Measurements from ENCODE around the gene PSMC1.

The PSMC1 gene

DNA sequence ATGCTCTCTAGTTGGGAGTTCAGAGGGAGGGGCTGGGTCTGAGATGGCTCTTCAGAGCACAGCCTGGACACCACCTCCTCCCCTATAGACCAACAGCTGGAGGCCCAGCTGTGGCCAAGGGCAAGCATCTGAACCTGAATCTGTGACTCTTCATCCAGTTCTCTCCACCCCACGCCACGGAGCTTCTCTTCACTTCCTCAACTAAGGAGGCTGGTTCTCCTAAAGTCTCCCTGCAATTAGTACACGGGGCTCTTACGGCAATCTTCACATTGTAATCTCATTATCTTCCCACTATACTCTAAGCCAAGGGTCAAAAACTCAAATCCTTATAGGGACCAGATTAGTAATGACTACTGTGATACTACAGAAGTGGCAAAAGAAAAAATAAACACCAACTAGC lies 65.5 kb downstream of the PSMC1 start:
- Histone ChIP-seq H2AFZ (ENCODE audit: low read depth, low read length) (no peak overlapping the region), H3K27me3 (ENCODE audit: insufficient read depth, low read length) (no peaks in the 10 kb centered on the region), H3K36me3 (ENCODE audit: insufficient read depth, low read length) (peaks cover 5% of the 10 kb centered on the region), H3K4me1 (ENCODE audit: insufficient read depth, low read length) (no peaks in the 10 kb centered on the region), H3K9me3 (ENCODE audit: low read length) (peaks cover 4% of the 10 kb centered on the region), H3K4me3 (ENCODE audit: low read length) (no peak overlapping the region)
